DOHH2 (cell line): ENCODE results near the gene HLF.
A peak's percentile ranks its signal among the peaks of the same experiment; 100 is the strongest.

Experiments
- H3F3A ChIP-seq: fragments of 200-600 bp; sonication (generic), shearing (Covaris generic); 2 replicates; pipeline ENCODE4 v1.6.0; 2016; ENCODE audit warnings: antibody characterized with exemption, mild to moderate bottlenecking; ENCODE audit not compliant: control insufficient read depth, insufficient read depth
- H3K27ac ChIP-seq: fragments of 200-600 bp; sonication (generic); 2 replicates; pipeline ENCODE4 v1.5.1; 2014; ENCODE audit warnings: low read depth, mild to moderate bottlenecking, low read length, moderate library complexity
- H3K27me3 ChIP-seq: fragments of 200-600 bp; sonication (generic); 2 replicates; pipeline ENCODE4 v1.6.1; 2014; ENCODE audit warnings: mild to moderate bottlenecking, low read length, mixed read lengths; ENCODE audit not compliant: control insufficient read depth
- H3K36me3 ChIP-seq: fragments of 200-600 bp; sonication (generic); 2 replicates; pipeline ENCODE4 v1.6.1; 2014; ENCODE audit warnings: mild to moderate bottlenecking, low read length, moderate library complexity, mixed read lengths; ENCODE audit not compliant: control insufficient read depth
- H3K4me1 ChIP-seq: fragments of 200-600 bp; sonication (generic); 2 replicates; pipeline ENCODE4 v1.6.1; 2014; ENCODE audit warnings: mild to moderate bottlenecking, low read length, mixed read lengths; ENCODE audit not compliant: control insufficient read depth
- H3K4me2 ChIP-seq: fragments of 200-600 bp; sonication (generic); 2 replicates; pipeline ENCODE4 v1.6.0; 2014; ENCODE audit warnings: mild to moderate bottlenecking, low read length, moderate library complexity
- H3K4me3 ChIP-seq: fragments of 200-600 bp; sonication (generic); 2 replicates; pipeline ENCODE4 v1.5.1; 2014; ENCODE audit warnings: mild to moderate bottlenecking, low read length, mixed read lengths
- H3K79me2 ChIP-seq: fragments of 200-600 bp; sonication (generic); 2 replicates; pipeline ENCODE4 v1.6.1; 2014; ENCODE audit warnings: mild to moderate bottlenecking, low read length, mixed read lengths; ENCODE audit not compliant: control insufficient read depth
- H3K9me2 ChIP-seq: fragments of 200-600 bp; sonication (generic); replicated peaks from 2 replicates; pipeline ENCODE4 v1.6.1; 2014; ENCODE audit warnings: mild to moderate bottlenecking, low read length, mixed read lengths; ENCODE audit not compliant: control insufficient read depth
- H3K9me3 ChIP-seq: fragments of 200-600 bp; sonication (generic); 2 replicates; pipeline ENCODE4 v1.6.1; 2014; ENCODE audit warnings: antibody characterized with exemption, low read length, mixed read lengths; ENCODE audit not compliant: control insufficient read depth, insufficient read depth
- H4K20me1 ChIP-seq: fragments of 200-600 bp; sonication (generic); 2 replicates; pipeline ENCODE4 v1.6.0; 2014; ENCODE audit warnings: low read depth, mild to moderate bottlenecking, antibody characterized with exemption, low read length, moderate library complexity; ENCODE audit not compliant: control insufficient read depth, insufficient read depth
- CTCF ChIP-seq: fragments of 200-600 bp; sonication (generic); IDR thresholded peaks from one replicate; pipeline ENCODE4 v1.5.1; 2014; ENCODE audit warnings: antibody characterized with exemption, mild to moderate bottlenecking, low read depth, low read length; ENCODE audit not compliant: poor library complexity, severe bottlenecking
- EZH2phosphoT487 ChIP-seq: fragments of 200-600 bp; sonication (generic); IDR thresholded peaks from 2 replicates; pipeline ENCODE4 v1.6.1; 2017; ENCODE audit warnings: borderline replicate concordance, mild to moderate bottlenecking, antibody characterized with exemption, low read length, moderate library complexity, mixed read lengths

The HLF gene

GRCh38 chr17:55295411-55296170 is 30.8 kb downstream of the HLF start:
- Histone ChIP-seq H3F3A (no peaks in the 10 kb centered on the region), H4K20me1 (no peaks in the 10 kb centered on the region), H3K27me3 (peaks cover 24% of the 10 kb centered on the region), H3K4me3 (no peak overlapping the region), H3K27ac (no peak overlapping the region), H3K79me2 (no peaks in the 10 kb centered on the region), H3K9me3 (no peaks in the 10 kb centered on the region), H3K4me1 (no peaks in the 10 kb centered on the region), H3K4me2 (no peak overlapping the region), H3K36me3 (no peaks in the 10 kb centered on the region), H3K9me2 (no peaks in the 10 kb centered on the region)
- TF ChIP-seq EZH2phosphoT487 (no peak), CTCF (peak; percentile 75)

GRCh38 chr17:55296171-55296695 is 31.5 kb downstream of the HLF start:
- H3K4me2 ChIP-seq = no peak overlapping the region
- peaks cover 24% of the 10 kb centered on the region for H3K27me3 ChIP-seq
- TF ChIP-seq CTCF (peak; percentile 2), EZH2phosphoT487 (no peak)

GRCh38 chr17:55296699-55297098 is 31.9 kb downstream of the HLF start:
- H3K36me3 ChIP-seq = no peaks in the 10 kb centered on the region
- H4K20me1 ChIP-seq = no peaks in the 10 kb centered on the region
- H3K27ac ChIP-seq = no peak overlapping the region
- H3K4me2 ChIP-seq = no peak overlapping the region
- H3K4me3 ChIP-seq = no peak overlapping the region
- no peaks in the 10 kb centered on the region for H3K9me3 ChIP-seq
- H3F3A ChIP-seq = no peaks in the 10 kb centered on the region
- H3K27me3 ChIP-seq = peaks cover 24% of the 10 kb centered on the region
- no peaks in the 10 kb centered on the region for H3K9me2 ChIP-seq
- no peaks in the 10 kb centered on the region for H3K4me1 ChIP-seq
- TF ChIP-seq CTCF (no peak), EZH2phosphoT487 (no peak)
- no peaks in the 10 kb centered on the region for H3K79me2 ChIP-seq

More at GRCh38 chr17:55296171-55296695, 31.5 kb downstream of the HLF start:
- Histone ChIP-seq H3K27ac (no peak overlapping the region), H3K36me3 (no peaks in the 10 kb centered on the region), H3F3A (no peaks in the 10 kb centered on the region), H4K20me1 (no peaks in the 10 kb centered on the region), H3K9me3 (no peaks in the 10 kb centered on the region), H3K9me2 (no peaks in the 10 kb centered on the region), H3K79me2 (no peaks in the 10 kb centered on the region), H3K4me1 (no peaks in the 10 kb centered on the region), H3K4me3 (no peak overlapping the region)
